SH-SY5Y (cell line): Measurements from ENCODE around the gene KLHDC9.

Experiments
- GATA2 ChIP-seq: IDR thresholded peaks from 2 replicates; pipeline ENCODE4 v1.6.1; 2011; ENCODE audit warnings: mild to moderate bottlenecking, low read depth, low read length
- GATA3 ChIP-seq: IDR thresholded peaks from 2 replicates; pipeline ENCODE4 v1.6.1; 2011; ENCODE audit warnings: low read depth, mild to moderate bottlenecking, low read length, moderate library complexity

DNA sequence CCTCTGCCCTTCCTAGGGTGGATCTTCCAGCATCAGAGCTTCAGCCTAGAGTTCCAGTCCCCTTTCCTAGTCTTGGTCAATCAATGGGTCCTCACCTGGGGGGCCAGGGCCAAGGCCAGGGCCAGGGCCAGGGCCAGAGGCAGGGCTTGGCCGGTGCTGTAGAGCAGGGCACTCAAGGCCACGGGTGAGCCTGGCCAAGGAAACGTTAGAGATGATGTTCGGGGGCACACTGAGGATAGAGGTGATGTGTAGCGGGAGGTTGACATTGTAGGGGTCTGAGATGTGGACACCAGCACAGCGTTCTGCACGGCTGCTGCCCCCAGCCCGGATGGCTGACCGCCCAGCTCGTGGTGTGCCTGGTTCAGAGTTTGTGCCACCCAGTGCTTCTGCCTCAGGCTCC is 46.9 kb upstream of the KLHDC9 start:
- TF ChIP-seq GATA2 (no peak), GATA3 (no peak)
